CD4-positive, alpha-beta T cell treated with Interleukin-4 for 4 hours (primary cell): ENCODE data around the gene YAP1.

Experiments used
- DNase-seq: peaks from one replicate; pipeline ENCODE4 v3.0.0-alpha.2; 2020

Gene YAP1

DNA sequence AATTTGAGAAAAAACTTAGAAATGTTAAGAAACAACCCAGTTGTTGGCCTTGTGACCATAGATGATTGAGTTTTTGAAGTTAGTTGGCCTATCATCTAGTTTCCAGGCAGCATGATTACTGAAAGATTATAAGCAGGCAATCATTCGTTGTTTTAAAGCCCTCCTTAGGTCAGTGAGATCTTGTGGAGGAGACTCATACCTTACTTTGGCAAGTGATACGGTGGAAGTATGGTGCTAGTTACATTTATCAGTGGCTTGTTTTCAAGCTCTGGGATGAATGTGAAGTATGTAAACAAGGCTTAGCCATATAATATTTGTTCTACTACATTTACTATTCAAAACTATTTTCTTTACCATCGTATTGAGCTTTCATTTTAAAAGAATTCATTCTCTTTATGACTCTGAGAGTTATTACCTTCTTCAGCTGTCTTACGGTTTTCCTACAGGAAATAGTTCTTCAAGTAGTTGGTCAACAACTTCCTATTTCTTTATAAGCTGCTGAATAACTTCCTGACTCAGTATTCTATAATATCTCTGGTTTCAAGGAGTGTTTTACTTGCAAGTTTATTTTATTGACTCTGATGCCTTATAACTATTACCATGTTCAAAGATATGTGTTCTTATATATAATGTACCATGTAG, 7.3 kb downstream of the YAP1 start:
- no peak for DNase-seq

DNA sequence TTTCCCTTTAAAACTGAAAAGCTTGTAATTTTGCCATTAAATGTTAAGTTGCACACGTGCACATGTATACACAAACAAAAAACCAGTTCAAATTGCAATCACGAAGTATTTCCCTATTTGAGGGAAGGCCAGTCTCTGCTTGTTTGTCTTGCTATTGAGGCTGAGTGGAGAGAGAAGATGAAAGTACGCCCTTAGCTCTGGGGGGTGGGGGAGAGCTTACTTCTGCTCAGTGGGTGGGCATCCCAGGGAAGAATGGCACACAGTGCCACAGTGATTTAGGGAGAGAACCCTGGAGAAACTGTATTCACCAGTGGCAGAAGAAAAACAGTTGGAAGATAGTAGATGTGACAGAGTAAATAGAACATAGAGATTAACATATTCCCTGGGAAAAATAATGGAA, 8.7 kb downstream of the YAP1 start:
- DNase-seq = no peak

DNA sequence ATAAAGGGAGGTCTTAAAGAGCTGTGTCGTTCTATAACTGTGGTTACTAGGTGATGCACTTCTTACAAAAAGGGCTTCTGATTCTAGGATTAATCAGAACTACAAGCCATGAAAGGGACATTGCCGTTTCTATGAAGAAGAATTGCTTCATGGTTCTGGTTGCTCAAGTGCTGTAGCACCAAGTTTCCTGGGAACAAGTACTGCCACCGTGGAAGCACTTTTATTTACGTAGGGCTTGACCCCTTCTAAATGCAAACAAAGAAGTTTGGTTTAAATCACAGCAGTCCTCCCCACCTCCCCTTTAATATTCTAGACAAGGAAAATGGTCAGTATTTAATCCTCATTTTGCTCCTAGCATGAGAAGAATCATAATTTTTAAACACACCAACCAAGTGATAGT, 9.8 kb downstream of the YAP1 start:
- no peak for DNase-seq

DNA sequence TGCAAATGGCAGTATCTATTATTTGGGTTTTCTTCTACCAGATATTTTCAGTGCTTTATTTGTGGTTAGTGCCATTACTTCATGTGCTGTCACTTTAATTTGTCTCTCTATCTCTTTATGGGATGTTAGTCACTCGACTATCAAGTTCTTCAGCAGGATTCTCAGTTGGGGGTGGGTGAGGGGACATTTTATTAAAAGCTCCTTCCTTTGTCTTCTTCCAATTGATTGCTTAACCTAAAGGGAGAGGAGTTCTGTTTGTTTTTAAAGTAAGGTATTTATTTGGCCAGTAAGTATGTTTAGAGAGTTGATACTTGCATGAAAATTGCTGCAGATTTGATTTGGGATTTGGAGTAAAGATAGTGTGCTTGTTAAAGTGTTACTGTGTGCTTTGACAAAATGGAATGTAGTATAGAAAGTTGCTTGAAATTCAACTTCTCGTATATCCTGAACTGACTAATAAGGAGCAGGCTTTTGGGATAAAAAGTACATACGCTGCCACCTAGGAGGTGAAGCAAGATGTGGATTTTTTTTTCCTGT, 10.3 kb downstream of the YAP1 start:
- DNase-seq = no peak

DNA sequence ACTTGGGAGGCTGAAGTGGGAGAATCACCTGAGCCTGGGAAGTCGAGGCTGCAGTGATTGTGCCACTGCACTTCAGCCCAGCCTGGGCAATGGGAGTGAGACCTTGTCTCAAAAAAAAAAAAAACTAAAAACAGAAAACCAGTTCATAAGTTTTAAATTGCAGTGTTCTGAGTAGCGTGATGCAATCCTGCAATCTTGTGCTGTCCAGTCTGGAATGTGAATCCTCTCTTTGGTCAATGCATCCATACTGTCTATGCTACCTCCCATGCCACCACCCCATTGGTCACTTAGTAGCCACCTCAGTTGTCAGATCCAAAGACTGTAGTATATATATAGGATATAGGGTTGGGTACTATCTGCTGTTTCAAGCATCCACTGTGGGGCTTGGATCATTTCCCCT, 11.1 kb downstream of the YAP1 start:
- DNase-seq = no peak

DNA sequence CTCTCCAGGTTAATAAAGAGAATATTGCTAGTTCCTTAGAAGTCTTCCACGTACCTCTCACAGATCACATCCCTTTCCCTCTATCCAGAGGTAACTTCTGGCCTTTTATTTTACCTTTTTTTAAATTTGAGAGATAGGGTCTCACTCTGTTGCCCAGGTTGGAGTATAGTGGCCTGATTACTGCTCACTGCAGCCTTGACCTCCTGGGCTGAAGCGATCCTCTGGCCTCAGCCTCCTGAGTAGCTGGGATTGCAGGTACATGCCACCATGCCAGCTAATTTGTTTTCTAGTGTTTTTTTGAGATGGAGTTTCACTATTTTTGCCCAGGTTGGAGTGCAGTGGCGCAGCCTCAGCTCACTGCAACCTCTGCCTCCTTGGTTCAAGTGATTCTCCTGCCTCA, 24.4 kb downstream of the YAP1 start:
- DNase-seq = no peak

DNA sequence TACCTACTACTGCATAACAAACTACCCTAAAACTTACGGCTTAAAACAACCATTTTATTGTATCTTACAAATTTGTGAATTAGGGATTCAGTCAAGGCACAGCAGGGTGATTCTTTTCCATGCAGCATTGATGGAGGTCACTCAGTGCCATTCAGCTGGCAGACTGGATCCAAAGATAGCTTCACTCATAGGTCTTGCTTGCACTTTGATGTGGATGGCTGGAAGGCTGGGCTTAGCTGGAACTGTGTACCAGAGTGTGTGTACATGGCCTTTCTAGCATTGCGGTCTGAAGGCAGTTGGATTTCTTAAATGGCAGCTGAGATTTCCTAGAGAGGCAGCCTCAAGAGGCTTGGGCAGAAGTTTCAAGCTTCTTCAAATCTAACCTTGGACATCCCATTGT, 25.0 kb downstream of the YAP1 start:
- no peak for DNase-seq

DNA sequence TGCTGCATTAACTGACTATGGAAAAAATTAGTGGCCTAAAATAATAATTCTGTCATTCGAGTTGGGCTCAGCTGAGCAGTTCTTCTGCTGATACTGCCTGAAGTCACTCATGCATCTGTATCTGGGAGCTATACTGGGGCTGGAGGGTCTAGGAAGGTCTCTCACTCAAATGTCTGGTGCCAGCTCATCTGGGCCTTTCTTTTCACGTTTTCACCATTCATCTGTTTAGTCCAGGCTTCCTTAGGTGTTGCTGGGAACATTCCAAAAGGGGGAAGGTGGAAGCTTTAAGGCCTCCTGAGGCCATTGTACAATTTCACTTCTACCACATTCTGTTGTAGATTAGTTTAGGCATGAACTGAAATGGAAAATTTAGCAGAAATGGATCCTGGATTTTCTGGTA, 28.0 kb downstream of the YAP1 start:
- no peak for DNase-seq

DNA sequence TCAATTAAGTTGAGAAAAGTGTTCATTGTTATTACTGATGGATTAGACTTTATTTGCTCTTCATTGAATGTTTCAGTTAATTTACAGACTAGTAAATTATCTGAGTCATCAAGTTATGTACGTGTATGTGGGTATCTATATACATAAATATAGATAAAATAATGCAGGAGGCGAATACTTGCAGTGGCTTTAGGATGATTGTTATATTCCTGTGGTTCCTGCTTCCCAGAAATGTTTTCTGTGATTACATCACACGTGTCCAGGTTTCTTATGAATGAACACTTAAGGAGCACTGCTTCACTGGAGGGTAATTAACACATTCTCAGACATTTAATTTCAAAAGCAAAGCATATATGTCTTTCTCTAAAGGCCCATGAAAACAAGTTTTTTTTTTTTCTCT, 28.4 kb downstream of the YAP1 start:
- DNase-seq = no peak

DNA sequence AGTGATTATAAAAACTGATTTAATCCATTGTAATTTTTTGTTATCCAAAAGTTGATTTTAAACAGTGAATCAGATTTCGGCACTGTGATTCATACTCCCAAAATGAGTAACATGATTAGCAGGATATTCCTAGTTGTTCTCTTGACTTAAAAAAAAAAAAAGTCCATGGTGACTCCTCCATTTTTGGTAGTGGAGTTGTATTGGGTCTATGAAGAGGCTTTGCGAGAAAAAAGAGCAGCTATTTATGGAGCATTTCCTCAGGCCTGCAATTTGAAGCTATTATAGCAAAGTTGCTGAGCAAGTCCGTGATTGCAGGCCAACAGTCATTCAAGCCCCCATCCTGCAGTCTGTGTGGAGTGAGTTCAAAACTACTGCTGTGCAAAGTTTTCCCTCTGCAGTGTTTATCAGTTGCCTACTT, 28.8 kb downstream of the YAP1 start:
- DNase-seq = no peak

DNA sequence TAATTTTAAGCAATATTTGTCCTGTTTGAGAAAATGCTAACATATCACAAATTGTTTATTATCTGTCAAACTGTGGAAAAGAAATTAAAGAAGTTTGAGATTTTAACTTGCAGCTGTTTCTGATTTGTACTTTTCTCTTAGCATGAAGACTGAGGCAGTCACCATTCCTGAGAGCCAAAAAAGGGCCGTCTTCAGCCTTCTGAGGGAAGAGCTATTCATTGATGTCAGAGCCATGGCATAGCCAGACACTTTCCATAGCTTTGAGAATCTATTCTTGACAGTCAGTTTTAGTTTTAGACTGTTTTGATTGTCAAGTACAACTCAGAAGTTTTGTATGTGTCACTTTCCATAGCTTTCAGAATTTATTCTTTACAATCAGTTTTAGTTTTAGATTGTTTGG, 32.1 kb downstream of the YAP1 start:
- DNase-seq = no peak

DNA sequence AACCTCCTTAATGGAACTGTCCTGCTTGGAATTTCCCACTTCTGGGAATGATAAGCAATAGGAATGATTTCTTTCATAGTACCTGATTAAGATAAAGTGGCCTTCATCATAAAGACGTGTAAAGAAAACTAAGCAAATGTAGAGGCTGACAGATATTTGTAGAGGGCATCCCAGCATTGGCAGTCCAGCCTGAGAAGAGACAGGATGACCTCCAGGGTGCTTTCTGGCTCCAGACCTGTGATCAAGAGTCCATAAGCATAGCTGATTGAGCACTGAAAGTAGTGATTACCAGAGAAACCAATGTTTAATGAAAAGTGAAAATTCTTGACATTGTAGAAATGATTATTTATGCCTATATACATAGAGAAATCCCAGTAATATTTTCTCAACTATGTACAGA, 33.6 kb downstream of the YAP1 start:
- DNase-seq = no peak

DNA sequence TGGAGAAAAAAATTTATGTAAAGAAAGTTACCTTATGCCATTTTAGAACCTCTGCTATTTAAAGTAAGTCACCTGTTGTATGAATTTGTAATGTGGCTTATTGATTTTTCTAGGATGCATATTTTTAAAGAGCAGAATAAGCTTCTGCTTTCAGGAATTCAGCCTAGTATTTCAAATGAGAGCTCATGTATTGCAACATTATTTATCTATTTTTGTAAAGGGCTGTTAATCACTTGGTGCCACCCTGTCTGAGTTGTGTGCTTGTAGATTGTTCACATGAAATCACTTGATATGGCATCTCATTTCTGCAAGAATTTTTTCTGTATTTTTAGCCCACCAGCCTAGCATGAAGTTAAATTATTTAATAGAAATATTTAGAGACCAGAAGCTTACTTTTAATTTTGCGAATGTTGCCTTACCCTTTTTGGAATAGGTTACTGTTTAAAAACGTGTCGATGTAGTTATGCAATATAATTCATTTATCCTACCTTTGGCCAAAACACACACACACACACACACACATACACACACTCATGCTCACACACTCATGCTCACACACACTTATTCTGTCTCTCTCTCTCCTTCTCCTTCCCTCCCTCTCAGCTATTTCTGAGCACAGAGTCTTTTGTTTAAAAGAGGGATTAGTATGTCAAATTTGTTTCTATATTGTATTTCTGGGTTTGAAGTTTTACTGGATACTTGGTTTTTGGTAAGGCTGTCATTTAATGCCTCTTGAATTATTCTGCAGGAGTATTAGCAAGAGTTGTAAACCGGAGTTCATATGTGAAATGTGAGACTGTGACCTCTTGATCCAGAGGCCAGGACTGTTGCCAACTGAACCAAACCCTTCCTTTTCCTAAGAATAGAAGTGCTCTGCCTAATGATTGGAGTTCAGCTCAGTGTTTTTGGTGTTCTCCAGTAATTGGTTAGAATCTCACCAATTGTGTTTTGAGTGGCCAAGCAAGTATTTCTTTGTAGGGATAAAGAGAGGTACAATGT, 34.4 kb downstream of the YAP1 start:
- DNase-seq = no peak

DNA sequence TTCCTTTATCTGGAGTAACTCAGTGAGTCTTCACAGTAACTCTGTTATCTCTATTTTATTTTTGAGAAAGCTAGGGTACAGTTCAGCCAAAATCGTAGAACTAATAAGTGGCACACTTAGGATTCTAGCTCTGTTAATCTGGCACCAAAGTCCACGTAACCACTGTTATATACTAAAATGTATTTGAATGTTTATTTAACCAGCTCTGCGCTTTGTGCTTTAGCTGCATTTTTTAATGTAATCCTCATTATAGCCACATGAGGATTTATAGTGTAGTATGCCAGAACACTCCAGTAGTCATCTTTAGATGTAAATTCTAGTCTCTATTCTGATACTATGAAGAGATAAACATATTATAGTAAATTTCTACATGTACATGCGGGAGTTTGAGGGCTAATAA, 36.8 kb downstream of the YAP1 start:
- DNase-seq = no peak

DNA sequence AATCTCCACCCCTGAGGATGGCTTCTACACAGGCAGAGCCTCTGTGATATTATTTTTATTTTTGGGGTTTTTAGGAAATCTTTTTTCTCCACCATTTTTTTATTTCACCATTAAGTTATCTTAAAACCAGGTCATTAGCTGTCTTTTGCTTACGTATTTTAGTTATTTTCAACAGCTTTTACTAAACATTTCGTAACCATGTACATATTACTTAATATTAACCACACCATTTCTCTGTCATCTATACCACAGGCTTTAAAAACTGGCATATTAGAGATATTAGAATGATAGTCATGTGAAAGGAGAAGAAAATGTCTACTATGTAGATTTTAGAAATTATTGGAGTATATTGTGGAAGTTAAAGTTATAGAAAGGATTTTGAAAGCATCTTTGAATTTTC, 37.4 kb downstream of the YAP1 start:
- DNase-seq = no peak

DNA sequence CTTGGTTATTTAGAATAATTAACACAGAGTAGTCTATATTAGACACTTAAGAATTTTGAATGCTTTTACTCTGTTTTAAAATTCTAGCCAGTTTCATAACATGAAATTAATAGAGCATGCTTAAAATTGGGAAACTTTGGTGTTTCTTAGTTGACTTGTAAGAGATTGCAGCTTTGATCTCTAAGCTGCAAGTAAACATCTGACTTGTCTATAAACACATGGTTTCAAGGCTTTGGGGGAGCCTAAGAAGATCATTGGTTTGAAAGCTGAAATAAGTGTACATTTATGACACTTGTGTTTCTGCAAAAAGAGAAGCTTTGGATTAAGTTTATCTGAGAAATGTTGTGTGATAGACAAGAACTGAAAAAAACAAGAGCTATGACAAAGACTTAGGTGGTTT, 37.8 kb downstream of the YAP1 start:
- DNase-seq = no peak

DNA sequence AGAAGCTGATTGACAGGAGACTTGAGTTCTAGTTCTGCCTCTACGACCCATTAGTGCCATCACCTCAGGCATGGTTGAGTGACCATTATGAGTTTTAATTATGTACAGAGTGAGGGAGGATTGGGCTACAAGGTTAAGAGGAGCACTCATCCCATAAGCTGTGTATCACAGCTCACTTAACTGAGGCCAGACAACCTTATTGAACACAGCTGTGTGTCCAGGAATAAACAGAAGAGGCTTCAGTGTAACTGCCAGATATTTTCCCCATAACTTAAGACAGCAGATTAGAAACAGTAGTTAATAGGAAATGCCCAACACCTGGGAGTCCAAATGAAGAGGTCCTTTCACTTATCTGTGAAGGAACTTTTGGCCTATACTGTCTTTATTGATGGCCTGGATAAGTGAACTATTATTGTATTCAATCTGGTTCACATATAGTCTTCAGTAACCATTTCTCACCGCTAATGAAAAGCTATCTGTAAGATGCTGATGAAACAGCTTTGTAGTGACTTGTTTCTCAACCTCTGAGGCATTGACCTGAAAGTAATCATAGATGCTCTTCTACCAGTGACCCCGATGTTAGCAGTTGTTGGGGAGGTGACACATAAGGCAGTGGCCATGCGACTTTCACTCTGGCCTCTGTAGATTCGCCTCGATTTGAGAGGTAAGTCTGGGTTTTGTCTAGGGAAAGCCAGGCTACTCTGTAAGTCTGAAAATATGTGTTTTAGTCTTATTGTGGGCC, 41.7 kb downstream of the YAP1 start:
- DNase-seq = no peak

DNA sequence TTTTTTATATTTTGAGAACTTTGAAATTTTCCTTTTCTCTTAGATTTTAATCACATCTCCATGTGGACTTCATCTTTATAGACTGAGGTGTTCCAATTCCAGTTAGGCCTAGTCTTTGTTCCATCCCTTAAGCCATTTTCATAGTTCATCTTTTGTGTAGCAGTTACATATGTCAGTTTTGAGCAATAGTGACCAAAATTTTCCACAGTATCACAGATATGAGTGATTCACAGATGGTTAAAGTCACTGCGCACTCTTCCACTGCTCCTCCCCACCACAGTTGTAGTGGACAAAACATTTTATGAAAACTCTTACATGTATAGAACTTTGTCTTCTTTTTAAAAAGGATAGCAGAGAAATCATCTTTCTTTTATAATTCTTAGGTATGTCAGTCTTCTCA, 42.8 kb downstream of the YAP1 start:
- no peak for DNase-seq

DNA sequence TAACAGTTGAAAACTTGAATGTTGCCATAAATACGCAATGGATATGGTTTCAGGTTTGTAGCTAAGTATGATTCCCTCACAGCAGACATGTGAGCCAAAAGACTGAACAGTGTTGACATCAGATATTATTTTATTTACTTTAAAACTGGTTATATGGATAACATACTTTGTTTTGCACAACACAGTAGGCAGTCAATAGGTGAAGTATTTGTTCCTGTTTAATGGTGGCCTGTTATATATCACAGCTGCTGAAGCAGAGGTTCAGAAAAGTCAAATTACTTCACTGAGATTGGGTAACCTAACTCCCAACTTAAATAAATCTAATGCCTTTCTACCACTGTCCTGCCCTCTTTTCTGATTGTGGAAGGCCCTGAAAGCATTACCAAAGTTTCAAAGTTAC, 44.6 kb downstream of the YAP1 start:
- DNase-seq = no peak

DNA sequence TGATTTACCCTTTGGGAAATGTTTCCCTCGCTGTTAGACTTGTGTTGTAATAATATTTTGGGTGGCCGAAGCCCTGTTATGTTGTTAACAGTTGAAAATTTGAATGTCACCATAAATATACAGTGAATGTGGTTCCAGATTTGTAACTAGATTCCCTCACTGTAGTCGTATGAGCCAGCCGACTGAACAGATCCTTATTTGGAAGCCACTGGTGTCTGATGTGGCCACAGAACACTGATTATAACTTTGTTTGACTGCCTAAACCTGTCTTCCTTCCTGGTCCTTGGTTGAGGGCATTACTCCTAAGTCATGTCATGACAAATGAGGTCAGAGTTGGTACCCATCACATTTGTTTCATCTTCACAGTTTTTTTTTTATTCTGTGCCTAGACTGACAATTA, 45.4 kb downstream of the YAP1 start:
- DNase-seq = no peak

DNA sequence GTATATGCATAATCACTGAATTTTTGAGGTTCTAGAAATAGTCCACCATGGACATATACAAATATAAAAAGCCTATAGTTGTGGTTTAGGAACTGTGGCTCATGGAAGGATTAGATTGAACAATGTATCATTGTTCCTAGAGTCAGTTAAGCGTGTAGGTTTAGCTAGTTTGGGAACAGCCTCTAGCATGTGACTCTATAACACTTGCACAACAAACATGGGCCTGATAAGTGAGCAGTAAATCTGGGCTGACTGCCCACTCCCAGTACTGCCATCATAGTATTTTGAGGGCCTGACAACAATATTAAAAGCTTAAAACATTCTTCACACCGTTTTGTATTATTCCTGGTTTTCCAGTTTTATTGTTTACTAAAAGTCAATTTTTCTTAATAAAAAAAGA, 47.0 kb downstream of the YAP1 start:
- DNase-seq = no peak

DNA sequence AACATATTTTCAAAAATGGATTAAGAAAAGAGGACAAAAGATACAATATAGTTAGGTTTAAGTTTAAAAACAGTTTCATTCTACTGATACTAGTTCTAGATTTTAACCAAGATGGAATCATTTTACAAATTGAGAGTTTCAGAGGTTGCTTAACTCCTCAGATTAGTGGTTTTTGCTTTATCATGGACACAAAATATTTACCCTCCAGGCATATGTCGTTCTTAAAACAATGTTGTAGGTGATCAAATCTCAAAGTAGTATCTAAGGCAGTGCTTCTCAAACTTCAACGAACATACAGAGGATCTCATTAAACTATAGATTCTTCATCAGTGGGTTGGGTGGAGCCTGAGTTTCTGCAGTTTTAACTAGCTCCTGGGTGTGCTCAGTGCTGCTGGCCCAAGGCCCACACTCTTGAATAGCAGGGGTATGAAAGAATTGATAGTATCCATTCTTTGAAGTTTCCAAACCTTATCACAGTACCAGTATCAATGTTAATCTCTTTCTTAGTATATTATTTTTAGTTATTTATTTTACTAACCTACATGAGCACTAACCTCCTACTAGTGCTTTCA, 48.0 kb downstream of the YAP1 start:
- no peak for DNase-seq

DNA sequence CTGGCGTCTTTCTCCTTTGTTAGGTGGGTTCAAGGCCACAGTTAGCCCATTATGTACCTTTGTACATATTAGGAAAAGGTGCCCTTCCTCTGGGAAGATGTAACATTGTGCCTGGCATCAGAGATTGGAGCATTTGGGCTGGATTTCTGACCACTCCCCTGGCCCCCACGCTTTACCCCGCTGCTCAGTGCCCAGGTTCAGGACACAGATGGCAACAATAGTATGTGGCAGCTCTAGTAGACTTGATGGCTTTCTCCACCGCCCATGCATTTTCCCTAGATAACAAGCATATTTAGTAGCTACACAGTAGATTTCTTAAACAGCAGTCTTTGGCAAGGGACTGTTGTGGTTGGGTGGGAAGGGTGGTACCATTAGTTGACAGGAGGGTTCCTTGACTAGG, 53.1 kb downstream of the YAP1 start:
- no peak for DNase-seq
